Measurements from ENCODE around the gene ATXN7L2.

DNA sequence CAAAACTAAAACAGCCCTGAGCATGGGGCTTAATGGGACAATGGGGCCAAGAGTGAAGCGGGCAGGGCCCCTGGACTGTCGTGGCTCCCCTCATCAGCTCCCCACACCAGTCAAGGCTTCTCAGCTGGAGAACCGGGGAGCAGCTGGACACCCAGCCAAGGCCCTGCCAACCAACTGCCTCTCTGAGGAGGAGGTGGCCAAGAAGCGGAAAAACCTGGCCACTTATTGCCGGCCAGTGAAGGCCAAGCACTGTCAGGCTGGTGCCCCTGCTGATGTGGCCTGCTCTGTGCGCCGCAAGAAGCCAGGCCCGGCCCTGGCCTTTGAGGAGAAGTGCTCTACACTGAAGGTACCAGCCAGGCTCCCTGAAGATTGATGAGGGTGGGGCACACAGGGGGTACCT is 7.7 kb downstream of the ATXN7L2 start:
- TF ChIP-seq POLR2A (IDR thresholded peaks at IDR 0.05; ENCODE audit: control extremely low read depth in 1 of 2, low read depth in 2 of 2, low read length in 2 of 2) (no peak), POU5F1 (IDR thresholded peaks at IDR 0.05; ENCODE audit: low read depth, low read length) (no peak), ZNF274 (IDR thresholded peaks at IDR 0.05; ENCODE audit: borderline replicate concordance, extremely low read depth, low read length) (no peak), CTCF (IDR thresholded peaks at IDR 0.05; ENCODE audit: control extremely low read depth in 1 of 3, insufficient read depth in 1 of 3, low read depth in 1 of 3, low read length in 3 of 3) (no peak), EP300 (IDR thresholded peaks at IDR 0.05; ENCODE audit: borderline replicate concordance in 1 of 2, low read depth in 2 of 2, low read length in 2 of 2) (no peak), YY1 (IDR thresholded peaks at IDR 0.05; ENCODE audit: low read depth, low read length) (no peak)
